Measurements from ENCODE around the gene C1QTNF6. TPM values are rescaled to one million over a fixed set of nuclear protein-coding genes. Genes with fewer than 3 reads are reported as not detected.

The C1QTNF6 gene
- total and polyA plus RNA-seq, 2 donors (not counting 1 experiment from before 2014, with no cell fraction given), result 3.5 to 7.4 TPM

DNA sequence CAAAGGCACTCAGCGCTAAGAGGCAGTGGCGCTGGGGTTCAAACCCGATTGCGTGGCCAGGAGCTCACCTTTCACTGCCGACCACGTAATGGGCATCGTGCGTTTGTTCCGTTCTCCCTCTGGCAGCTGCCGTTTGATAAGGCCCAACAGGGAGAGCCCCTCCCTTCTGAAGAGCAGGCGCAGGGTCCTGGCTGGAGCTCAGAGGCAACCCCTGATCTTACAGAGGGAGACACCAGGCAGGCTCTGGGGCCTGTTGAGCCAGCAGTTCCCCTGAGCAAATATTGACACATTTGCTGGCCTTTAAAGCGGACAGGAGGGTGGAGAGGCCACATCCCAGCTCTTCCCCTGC, 11.7 kb upstream of the C1QTNF6 start:
- H3K36me3 ChIP-seq (ENCODE audit: control insufficient read depth, insufficient read depth, low read length), result no peaks in the 10 kb centered on the region
- peak overlapping the region; percentile 97 for H2AFZ ChIP-seq (ENCODE audit: low read length)
- DNase-seq (ENCODE audit: low read depth in 2 of 2), result no peak
- H3K9me3 ChIP-seq (ENCODE audit: control insufficient read depth, insufficient read depth, low read depth, low read length), result no peaks in the 10 kb centered on the region
- H4K20me1 ChIP-seq (ENCODE audit: control insufficient read depth, extremely low read depth, insufficient read depth, low read length), result no peaks in the 10 kb centered on the region
- TF ChIP-seq, protein P1, sequence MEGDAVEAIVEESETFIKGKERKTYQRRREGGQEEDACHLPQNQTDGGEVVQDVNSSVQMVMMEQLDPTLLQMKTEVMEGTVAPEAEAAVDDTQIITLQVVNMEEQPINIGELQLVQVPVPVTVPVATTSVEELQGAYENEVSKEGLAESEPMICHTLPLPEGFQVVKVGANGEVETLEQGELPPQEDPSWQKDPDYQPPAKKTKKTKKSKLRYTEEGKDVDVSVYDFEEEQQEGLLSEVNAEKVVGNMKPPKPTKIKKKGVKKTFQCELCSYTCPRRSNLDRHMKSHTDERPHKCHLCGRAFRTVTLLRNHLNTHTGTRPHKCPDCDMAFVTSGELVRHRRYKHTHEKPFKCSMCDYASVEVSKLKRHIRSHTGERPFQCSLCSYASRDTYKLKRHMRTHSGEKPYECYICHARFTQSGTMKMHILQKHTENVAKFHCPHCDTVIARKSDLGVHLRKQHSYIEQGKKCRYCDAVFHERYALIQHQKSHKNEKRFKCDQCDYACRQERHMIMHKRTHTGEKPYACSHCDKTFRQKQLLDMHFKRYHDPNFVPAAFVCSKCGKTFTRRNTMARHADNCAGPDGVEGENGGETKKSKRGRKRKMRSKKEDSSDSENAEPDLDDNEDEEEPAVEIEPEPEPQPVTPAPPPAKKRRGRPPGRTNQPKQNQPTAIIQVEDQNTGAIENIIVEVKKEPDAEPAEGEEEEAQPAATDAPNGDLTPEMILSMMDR (conservative IDR thresholded peaks at IDR 0.05 in 1 of 2, IDR thresholded peaks at IDR 0.05 in 1 of 2; ENCODE audit: low read depth in 1 of 2, low read length in 2 of 2), result no peak
- TF ChIP-seq EZH2 (IDR thresholded peaks at IDR 0.05; ENCODE audit: low read length, missing control alignments), result no peak
- peak overlapping the region; percentile 24 for H3K9ac ChIP-seq (ENCODE audit: insufficient read depth, low read length)
- H3K4me3 ChIP-seq (replicated peaks in 1 of 4; ENCODE audit: control extremely low read depth in 1 of 4, insufficient read depth in 1 of 4, low read depth in 3 of 4, low read length in 4 of 4), result peak overlapping the region in 3 of 4 experiments; percentile 15 to 74 (median 28)
- no peaks in the 10 kb centered on the region for H3K27me3 ChIP-seq (ENCODE audit: control insufficient read depth, insufficient read depth, low read length)
- H3K4me1 ChIP-seq (ENCODE audit: control insufficient read depth, extremely low read depth, insufficient read depth, low read length), result peaks cover 23% of the 10 kb centered on the region
- no peak overlapping the region for H3K27ac ChIP-seq (ENCODE audit: insufficient read depth, low read length)
- peak overlapping the region; percentile 51 for H3K4me2 ChIP-seq (ENCODE audit: extremely low read depth, insufficient read depth, low read length)
- H3K79me2 ChIP-seq (ENCODE audit: control insufficient read depth, insufficient read depth, low read length), result no peaks in the 10 kb centered on the region

DNA sequence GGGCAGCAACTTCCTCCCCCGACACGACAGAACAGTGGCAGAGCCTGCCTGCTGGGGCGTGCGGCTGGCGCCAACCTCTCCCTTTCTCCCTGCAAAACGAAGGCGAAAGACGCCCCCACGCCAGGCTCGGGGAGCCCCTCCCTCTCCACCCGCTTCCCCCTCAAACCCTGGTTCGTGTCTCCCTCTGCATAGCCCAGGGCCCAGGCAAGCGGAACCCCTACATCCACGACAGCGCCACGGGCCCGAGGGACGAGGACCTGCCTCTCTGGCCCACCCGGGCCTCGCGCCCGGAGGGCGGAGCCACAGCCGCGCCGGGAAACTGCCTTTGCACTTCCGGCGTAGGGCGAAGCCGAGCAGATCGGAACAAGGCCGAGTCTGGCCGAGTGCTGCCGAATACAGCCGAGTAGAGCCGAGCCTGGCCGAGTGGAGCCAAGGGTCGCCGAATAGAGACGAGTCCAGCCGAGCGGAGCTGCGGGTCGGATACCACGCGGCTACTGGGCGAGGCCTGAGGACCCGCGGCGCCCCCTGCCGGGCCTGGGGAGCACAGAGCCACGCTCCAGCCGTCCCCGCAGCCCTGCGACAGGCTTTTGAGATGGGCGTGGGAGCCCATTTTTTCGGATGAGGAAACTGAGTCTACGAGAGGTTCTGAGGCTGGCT, 11.2 kb upstream of the C1QTNF6 start:
- Histone ChIP-seq H3K27ac (ENCODE audit: insufficient read depth, low read length) (peak overlapping the region; percentile 65), H3K4me1 (ENCODE audit: control insufficient read depth, extremely low read depth, insufficient read depth, low read length) (peaks cover 23% of the 10 kb centered on the region), H2AFZ (ENCODE audit: low read length) (peak overlapping the region; percentile 97), H3K36me3 (ENCODE audit: control insufficient read depth, insufficient read depth, low read length) (no peaks in the 10 kb centered on the region), H3K9me3 (ENCODE audit: control insufficient read depth, insufficient read depth, low read depth, low read length) (no peaks in the 10 kb centered on the region), H3K79me2 (ENCODE audit: control insufficient read depth, insufficient read depth, low read length) (no peaks in the 10 kb centered on the region), H3K27me3 (ENCODE audit: control insufficient read depth, insufficient read depth, low read length) (no peaks in the 10 kb centered on the region), H3K4me3 (replicated peaks in 1 of 4; ENCODE audit: control extremely low read depth in 1 of 4, insufficient read depth in 1 of 4, low read depth in 3 of 4, low read length in 4 of 4) (peak overlapping the region; percentile 65 to 81 (median 70)), H3K4me2 (ENCODE audit: extremely low read depth, insufficient read depth, low read length) (peak overlapping the region; percentile 90), H3K9ac (ENCODE audit: insufficient read depth, low read length) (peak overlapping the region; percentile 70), H4K20me1 (ENCODE audit: control insufficient read depth, extremely low read depth, insufficient read depth, low read length) (no peaks in the 10 kb centered on the region)
- no peak for TF ChIP-seq EZH2 (IDR thresholded peaks at IDR 0.05; ENCODE audit: low read length, missing control alignments)
- TF ChIP-seq, protein P1 (conservative IDR thresholded peaks at IDR 0.05 in 1 of 2, IDR thresholded peaks at IDR 0.05 in 1 of 2; ENCODE audit: low read depth in 1 of 2, low read length in 2 of 2), result peak; percentile 78 to 87
- peak; percentile 93 to 97 for DNase-seq (ENCODE audit: low read depth in 2 of 2)

- no peaks in the 10 kb centered on the region for H3K27me3 ChIP-seq (ENCODE audit: control insufficient read depth, insufficient read depth, low read length)
- H3K4me2 ChIP-seq (ENCODE audit: extremely low read depth, insufficient read depth, low read length), result peak overlapping the region; percentile 90
- H3K27ac ChIP-seq (ENCODE audit: insufficient read depth, low read length), result peak overlapping the region; percentile 65
- H3K79me2 ChIP-seq (ENCODE audit: control insufficient read depth, insufficient read depth, low read length), result no peaks in the 10 kb centered on the region
- no peaks in the 10 kb centered on the region for H3K9me3 ChIP-seq (ENCODE audit: control insufficient read depth, insufficient read depth, low read depth, low read length)
- H3K36me3 ChIP-seq (ENCODE audit: control insufficient read depth, insufficient read depth, low read length), result no peaks in the 10 kb centered on the region
- H4K20me1 ChIP-seq (ENCODE audit: control insufficient read depth, extremely low read depth, insufficient read depth, low read length), result no peaks in the 10 kb centered on the region
- H3K4me1 ChIP-seq (ENCODE audit: control insufficient read depth, extremely low read depth, insufficient read depth, low read length), result peaks cover 23% of the 10 kb centered on the region
- peak overlapping the region; percentile 88 for H2AFZ ChIP-seq (ENCODE audit: low read length)
- TF ChIP-seq EZH2 (IDR thresholded peaks at IDR 0.05; ENCODE audit: low read length, missing control alignments), result no peak
- TF ChIP-seq, protein P1 (conservative IDR thresholded peaks at IDR 0.05 in 1 of 2, IDR thresholded peaks at IDR 0.05 in 1 of 2; ENCODE audit: low read depth in 1 of 2, low read length in 2 of 2), result peak; percentile 61 to 62
- H3K9ac ChIP-seq (ENCODE audit: insufficient read depth, low read length), result peak overlapping the region; percentile 70
- H3K4me3 ChIP-seq (replicated peaks in 1 of 4; ENCODE audit: control extremely low read depth in 1 of 4, insufficient read depth in 1 of 4, low read depth in 3 of 4, low read length in 4 of 4), result peak overlapping the region; percentile 65 to 81 (median 70)
- peak; percentile 65 to 67 for DNase-seq (ENCODE audit: low read depth in 2 of 2)
Observed at GRCh38 chr22:37198258-37199102, 10.4 kb upstream of the C1QTNF6 start.

Measured in fibroblast of lung (primary cell).